Uterus (tissue), 4 donors: Measurements from ENCODE around the gene SUSD1. TPM values are rescaled to one million over a fixed set of nuclear protein-coding genes. Genes with fewer than 3 reads are reported as not detected.

Experiments
- DNase-seq, 2 donors: peaks; one replicate each; pipeline ENCODE4 v3.0.0-alpha.2; 2019 to 2020
- H3K27ac ChIP-seq, 2 donors: fragments of 200-600 bp; sonication (generic); 1 replicate in 1 of 2; 2 replicates in 1 of 2; pipeline ENCODE4 v1.5.1; 2016 to 2018
- H3K27me3 ChIP-seq, 2 donors: fragments of 200-600 bp; sonication (generic); one replicate each; pipeline ENCODE4 v1.5.1; 2018 to 2019; ENCODE audit warnings: control low read depth in 1 of 2
- H3K36me3 ChIP-seq, 2 donors: fragments of 200-600 bp; sonication (generic); one replicate each; pipeline ENCODE4 v1.5.1; 2019; ENCODE audit warnings: control low read depth in 1 of 2
- H3K4me1 ChIP-seq, 2 donors: fragments of 200-600 bp; sonication (generic); one replicate each; pipeline ENCODE4 v1.5.1; 2018 to 2019; ENCODE audit warnings: control low read depth in 1 of 2
- H3K4me3 ChIP-seq, 2 donors: fragments of 200-600 bp; sonication (generic); 1 replicate in 1 of 2; 2 replicates in 1 of 2; pipeline ENCODE4 v1.5.1; 2018 to 2019; ENCODE audit warnings: mild to moderate bottlenecking in 1 of 2
- H3K9me3 ChIP-seq, 2 donors: fragments of 200-600 bp; sonication (generic); one replicate each; pipeline ENCODE4 v1.5.1; 2019; ENCODE audit warnings: control low read depth in 1 of 2
- CTCF ChIP-seq, 4 experiments: fragments of 200-600 bp in 2 of 4; fragments of 450-650 bp in 2 of 4; sonication (generic) in 2 of 4; IDR thresholded peaks; one replicate each; pipeline ENCODE4 v1.5.1; 2016 to 2019; ENCODE audit warnings: antibody characterized with exemption in 4 of 4, mild to moderate bottlenecking in 2 of 4, moderate library complexity in 1 of 4
- POLR2A ChIP-seq, 2 donors: fragments of 450-650 bp; IDR thresholded peaks; one replicate each; pipeline ENCODE4 v1.6.1; 2016; ENCODE audit warnings: antibody characterized with exemption in 2 of 2, mild to moderate bottlenecking in 1 of 2, moderate library complexity in 1 of 2
- intact Hi-C: fragments of 100-400 bp; cut with DNase I; formaldehyde crosslinking; loops from one replicate; pipeline ENCODE4 v1.15.1; 2023; ENCODE audit warnings: low total_unique reads
- total RNA-seq, 4 donors: library from RNA; depleted of rRNA in 3 of 4; stranded (reverse); fragments of >200 nt in 3 of 4; gene quantifications; one replicate each; pipeline versions ENCODE4 v1.1.0 to v1.2.4, GENCODE V29; 2014 to 2023
- donor health status: DM: yes; HTN: yes; CAD: no.

Gene SUSD1
- total RNA-seq, 4 donors from 2014 or later: 2.9 to 22.5 (median 10.0) TPM

DNA sequence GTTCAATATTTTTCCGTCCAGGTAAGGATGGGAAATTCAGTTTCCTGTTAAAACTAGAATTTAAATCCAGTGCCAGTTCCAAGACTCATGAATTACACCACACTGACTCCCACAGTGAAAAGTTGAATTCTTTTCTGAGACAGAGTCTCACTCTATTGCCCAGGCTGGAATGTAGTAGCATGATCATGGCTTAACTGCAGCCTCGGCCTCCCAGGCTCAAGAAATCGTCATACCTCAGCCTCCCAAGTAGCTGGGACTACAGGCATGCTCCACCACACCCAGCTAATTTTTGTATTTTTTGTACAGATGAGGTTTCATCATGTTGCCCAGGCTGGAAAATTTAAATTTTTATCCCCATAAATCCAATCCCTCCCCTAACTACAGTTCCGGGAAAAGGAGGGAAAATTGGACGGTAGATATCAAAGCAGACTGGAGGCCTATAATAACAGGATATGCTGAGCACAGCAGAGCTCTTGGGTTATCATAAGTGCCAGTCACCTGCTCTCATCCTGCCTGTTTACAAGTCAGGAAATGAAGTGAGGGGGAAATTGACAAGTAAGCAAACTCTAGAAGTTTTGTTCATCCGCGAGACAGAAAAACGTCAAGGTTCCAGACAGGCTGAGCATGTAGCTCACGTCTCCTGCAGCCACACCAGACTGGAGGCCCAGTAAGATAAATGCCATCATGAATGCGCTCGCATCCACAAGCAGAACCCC lies 172.8 kb downstream of the SUSD1 start:
- H3K27ac ChIP-seq: no peak overlapping the region
- H3K27me3 ChIP-seq: no peaks in the 10 kb centered on the region
- DNase-seq: no peak
- intact Hi-C loops: no loop called here
- no peak for TF ChIP-seq CTCF (IDR thresholded peaks at IDR 0.05)
- TF ChIP-seq POLR2A (IDR thresholded peaks at IDR 0.05): no peak
- no peaks in the 10 kb centered on the region for H3K9me3 ChIP-seq
- no peaks in the 10 kb centered on the region for H3K36me3 ChIP-seq
- no peaks in the 10 kb centered on the region for H3K4me1 ChIP-seq
- no peak overlapping the region for H3K4me3 ChIP-seq

DNA sequence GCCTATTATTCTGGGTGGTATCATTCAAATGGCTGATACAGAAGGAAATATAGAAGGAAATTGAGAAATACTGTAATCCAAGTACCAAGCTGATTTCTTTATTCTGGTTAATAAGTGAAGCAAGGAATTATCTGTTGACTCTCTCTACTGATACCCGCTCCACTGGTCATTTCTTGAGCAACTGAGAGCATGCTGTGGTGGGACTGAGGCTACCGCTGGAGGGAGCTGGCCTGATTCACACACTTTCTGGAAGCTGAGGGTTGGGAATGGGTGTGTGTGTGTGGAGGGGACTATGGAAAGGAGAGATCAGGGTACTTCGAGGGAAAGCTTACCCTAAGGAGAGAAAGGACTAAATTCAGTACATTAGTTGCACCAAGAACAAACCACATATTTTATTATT lies 174.4 kb downstream of the SUSD1 start:
- intact Hi-C loops: no loop called here
- Histone ChIP-seq H3K4me1 (no peaks in the 10 kb centered on the region), H3K4me3 (no peak overlapping the region), H3K36me3 (no peaks in the 10 kb centered on the region), H3K27me3 (no peaks in the 10 kb centered on the region), H3K27ac (no peak overlapping the region), H3K9me3 (no peaks in the 10 kb centered on the region)
- no peak for DNase-seq
- TF ChIP-seq CTCF (IDR thresholded peaks at IDR 0.05) (no peak), POLR2A (IDR thresholded peaks at IDR 0.05) (no peak)

DNA sequence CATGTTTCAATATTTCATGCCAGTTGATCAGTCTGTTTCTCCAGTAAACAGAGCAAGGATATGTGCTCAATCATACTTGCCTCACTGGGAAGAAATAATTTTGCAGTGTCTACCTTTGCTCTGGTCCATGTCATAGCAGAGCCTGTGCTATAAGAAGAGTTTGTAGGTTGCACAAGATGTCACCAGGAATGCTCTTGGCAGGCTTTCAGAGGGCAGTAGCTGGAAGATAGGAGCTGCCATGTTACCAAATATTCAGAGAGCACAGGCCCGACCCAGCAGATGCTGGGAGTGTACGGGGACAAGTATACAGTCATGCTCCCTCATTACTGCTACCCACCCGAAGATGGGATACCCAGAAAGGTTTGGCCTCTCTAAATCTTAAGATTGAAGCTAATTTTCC lies 175.8 kb downstream of the SUSD1 start:
- no peaks in the 10 kb centered on the region for H3K27me3 ChIP-seq
- no peaks in the 10 kb centered on the region for H3K36me3 ChIP-seq
- TF ChIP-seq POLR2A (IDR thresholded peaks at IDR 0.05): no peak
- no peak for TF ChIP-seq CTCF (IDR thresholded peaks at IDR 0.05)
- no peak overlapping the region for H3K4me3 ChIP-seq
- H3K9me3 ChIP-seq: no peaks in the 10 kb centered on the region
- no peaks in the 10 kb centered on the region for H3K4me1 ChIP-seq
- no peak overlapping the region for H3K27ac ChIP-seq
- intact Hi-C loops: no loop called here
- no peak for DNase-seq

- H3K27me3 ChIP-seq: no peaks in the 10 kb centered on the region
- no peaks in the 10 kb centered on the region for H3K4me1 ChIP-seq
- no peaks in the 10 kb centered on the region for H3K9me3 ChIP-seq
- H3K36me3 ChIP-seq: no peaks in the 10 kb centered on the region
- no peak for DNase-seq
- TF ChIP-seq CTCF (IDR thresholded peaks at IDR 0.05): no peak
- no peak for TF ChIP-seq POLR2A (IDR thresholded peaks at IDR 0.05)
- intact Hi-C loops: no loop called here
- H3K4me3 ChIP-seq: no peak overlapping the region
- no peak overlapping the region for H3K27ac ChIP-seq
Measured at GRCh38 chr9:111997831-111998230, 177.3 kb downstream of the SUSD1 start.

DNA sequence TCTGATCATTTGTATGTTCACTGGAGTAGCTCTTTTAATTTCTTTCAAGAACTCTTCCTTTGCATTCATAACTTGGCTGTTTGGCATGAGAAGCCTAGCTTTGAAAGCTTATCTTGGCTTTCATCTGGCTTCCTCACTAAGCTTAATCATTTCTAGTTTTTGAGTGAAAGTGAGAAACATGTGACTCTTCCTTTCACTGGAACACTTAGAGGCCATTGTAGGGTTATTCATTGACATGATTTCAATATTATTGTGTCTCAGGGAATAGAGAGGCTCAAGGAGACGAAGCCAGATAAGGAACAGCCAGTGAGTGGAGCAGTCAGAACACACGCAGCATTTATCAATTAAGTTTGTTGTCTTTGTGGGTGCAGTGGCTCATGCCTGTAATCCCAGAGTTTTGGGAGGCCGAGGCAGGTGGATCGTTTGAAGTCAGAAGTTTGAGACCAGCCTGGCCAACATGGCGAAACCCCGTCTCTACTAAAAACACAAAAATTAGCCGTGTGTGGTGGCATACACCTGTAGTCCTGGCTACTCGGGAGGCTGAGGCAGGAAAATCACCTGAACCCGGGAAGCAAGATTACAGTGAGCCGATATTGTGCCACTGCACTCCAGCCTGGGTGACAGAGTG lies 180.2 kb downstream of the SUSD1 start:
- DNase-seq: no peak

More for the DNA sequence above, 180.2 kb downstream of the SUSD1 start:
- Histone ChIP-seq H3K27ac (no peak overlapping the region), H3K27me3 (no peaks in the 10 kb centered on the region), H3K36me3 (no peaks in the 10 kb centered on the region), H3K4me3 (no peak overlapping the region), H3K9me3 (no peaks in the 10 kb centered on the region), H3K4me1 (no peaks in the 10 kb centered on the region)
- TF ChIP-seq CTCF (IDR thresholded peaks at IDR 0.05) (no peak), POLR2A (IDR thresholded peaks at IDR 0.05) (no peak)
- intact Hi-C loops: no loop called here
